C4-2B (cell line): ENCODE measurements around the gene PCDH19.

Source experiments
- H3K27ac ChIP-seq: fragments of 450-650 bp; 2 replicates; pipeline ENCODE4 v1.5.1; 2017
- CTCF ChIP-seq: fragments of 450-650 bp; conservative IDR thresholded peaks from 2 replicates; pipeline ENCODE4 v1.5.1; 2017; ENCODE audit warnings: mild to moderate bottlenecking
- ZFX ChIP-seq: fragments of 450-650 bp; IDR thresholded peaks from 2 replicates; pipeline ENCODE4 v1.6.1; 2017

The PCDH19 gene

GRCh38 chrX:100408713-100409609 lies 1.1 kb downstream of the PCDH19 start:
- TF ChIP-seq CTCF (no peak), ZFX (no peak)
- H3K27ac ChIP-seq = no peak overlapping the region

- no peak overlapping the region for H3K27ac ChIP-seq
- TF ChIP-seq CTCF (no peak), ZFX (no peak)
Observed at GRCh38 chrX:100407784-100408712, 2.0 kb downstream of the PCDH19 start.

- TF ChIP-seq CTCF = no peak
- TF ChIP-seq ZFX = no peak
- H3K27ac ChIP-seq = no peak overlapping the region
Observed at GRCh38 chrX:100407147-100407783, 2.8 kb downstream of the PCDH19 start.

GRCh38 chrX:100405424-100405823 lies 4.6 kb downstream of the PCDH19 start:
- no peak for TF ChIP-seq ZFX
- TF ChIP-seq CTCF = no peak
- no peak overlapping the region for H3K27ac ChIP-seq

GRCh38 chrX:100404851-100405250 lies 5.2 kb downstream of the PCDH19 start:
- no peak overlapping the region for H3K27ac ChIP-seq
- TF ChIP-seq ZFX = no peak
- no peak for TF ChIP-seq CTCF

- H3K27ac ChIP-seq = no peak overlapping the region
- TF ChIP-seq CTCF (no peak), ZFX (no peak)
Observed at GRCh38 chrX:100395781-100396180, 14.3 kb downstream of the PCDH19 start.
